ENCODE results near the gene TTF1. TPM values are rescaled to one million over a fixed set of nuclear protein-coding genes. Genes with fewer than 3 reads are reported as not detected.

TTF1 gene
- total RNA-seq, 1 experiment from 2014 or later, result 26.9 TPM

DNA sequence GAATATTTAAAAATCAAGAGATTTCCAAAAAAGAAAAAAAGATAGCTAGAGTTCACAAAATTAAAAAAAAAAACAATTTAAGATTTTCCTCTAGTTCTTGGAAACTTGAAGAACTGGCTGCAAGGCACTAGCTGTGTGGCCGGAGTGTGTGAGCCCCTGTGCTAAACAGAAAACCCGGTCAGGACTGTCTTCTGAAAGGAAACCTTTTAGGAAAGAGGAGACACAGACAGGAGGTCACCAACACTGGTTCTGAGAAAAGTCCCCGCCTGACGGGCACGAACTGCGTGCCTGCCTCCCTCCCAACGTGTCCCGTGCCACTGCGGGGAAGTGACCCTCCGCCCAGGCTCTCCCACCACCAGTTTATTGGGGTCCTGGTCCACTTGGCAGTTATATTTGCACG lies 15.2 kb downstream of the TTF1 start:
- H4K91ac ChIP-seq (ENCODE audit: insufficient read length, low read depth, low read length), result no peak overlapping the region
- H3K4me2 ChIP-seq (ENCODE audit: insufficient read depth, insufficient read length, low read length), result no peak overlapping the region
- H3K27me3 Mint-ChIP-seq (ENCODE audit: low read depth), result no peaks in the 10 kb centered on the region
- H3K79me1 ChIP-seq (ENCODE audit: insufficient read depth, low read depth, low read length, poor library complexity, severe bottlenecking), result no peaks in the 10 kb centered on the region
- no peaks in the 10 kb centered on the region for H3K4me1 Mint-ChIP-seq
- H3K36me3 Mint-ChIP-seq (ENCODE audit: insufficient read depth in 1 of 3, low read depth in 3 of 3), result peaks cover 44 to 90% (median 88%) of the 10 kb centered on the region in 3 experiments; a peak in 6 of 7 replicates
- TF ChIP-seq, protein P1, sequence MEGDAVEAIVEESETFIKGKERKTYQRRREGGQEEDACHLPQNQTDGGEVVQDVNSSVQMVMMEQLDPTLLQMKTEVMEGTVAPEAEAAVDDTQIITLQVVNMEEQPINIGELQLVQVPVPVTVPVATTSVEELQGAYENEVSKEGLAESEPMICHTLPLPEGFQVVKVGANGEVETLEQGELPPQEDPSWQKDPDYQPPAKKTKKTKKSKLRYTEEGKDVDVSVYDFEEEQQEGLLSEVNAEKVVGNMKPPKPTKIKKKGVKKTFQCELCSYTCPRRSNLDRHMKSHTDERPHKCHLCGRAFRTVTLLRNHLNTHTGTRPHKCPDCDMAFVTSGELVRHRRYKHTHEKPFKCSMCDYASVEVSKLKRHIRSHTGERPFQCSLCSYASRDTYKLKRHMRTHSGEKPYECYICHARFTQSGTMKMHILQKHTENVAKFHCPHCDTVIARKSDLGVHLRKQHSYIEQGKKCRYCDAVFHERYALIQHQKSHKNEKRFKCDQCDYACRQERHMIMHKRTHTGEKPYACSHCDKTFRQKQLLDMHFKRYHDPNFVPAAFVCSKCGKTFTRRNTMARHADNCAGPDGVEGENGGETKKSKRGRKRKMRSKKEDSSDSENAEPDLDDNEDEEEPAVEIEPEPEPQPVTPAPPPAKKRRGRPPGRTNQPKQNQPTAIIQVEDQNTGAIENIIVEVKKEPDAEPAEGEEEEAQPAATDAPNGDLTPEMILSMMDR (conservative IDR thresholded peaks at IDR 0.05), result no peak
- no peaks in the 10 kb centered on the region for H3K23me2 ChIP-seq (ENCODE audit: insufficient read length, low read depth, low read length, poor library complexity, severe bottlenecking)
- no peak overlapping the region for H3K4me3 Mint-ChIP-seq
- DNase-seq, result no peak
- H3T11ph ChIP-seq (ENCODE audit: low read length), result no peak overlapping the region
- H2BK120ac ChIP-seq (ENCODE audit: low read depth, low read length, poor library complexity, severe bottlenecking), result no peak overlapping the region
- H4K20me1 ChIP-seq (ENCODE audit: control insufficient read depth, insufficient read depth, insufficient read length), result no peaks in the 10 kb centered on the region
- H3K4ac ChIP-seq (ENCODE audit: low read depth, low read length), result no peak overlapping the region
- H2BK12ac ChIP-seq (ENCODE audit: insufficient read length, low read depth, low read length), result no peak overlapping the region
- H2BK20ac ChIP-seq (ENCODE audit: low read depth, low read length, poor library complexity, severe bottlenecking), result no peak overlapping the region
- H3K27me3 ChIP-seq (ENCODE audit: insufficient read depth, low read length), result no peaks in the 10 kb centered on the region
- H3K79me2 ChIP-seq (ENCODE audit: insufficient read depth, low read length), result no peaks in the 10 kb centered on the region
- no CpG with 5 or more reads among the region's 11 CpGs for WGBS (ENCODE audit: extremely low coverage, insufficient read length, low lambda C conversion rate)
- no peaks in the 10 kb centered on the region for H3K9me3 ChIP-seq (ENCODE audit: control insufficient read depth, low read depth, low read length)
- no peak overlapping the region for H3K18ac ChIP-seq (ENCODE audit: insufficient read length, low read depth, low read length)
- H3K56ac ChIP-seq (ENCODE audit: insufficient read length, low read depth, low read length), result no peak overlapping the region
- H4K8ac ChIP-seq (replicated peaks; ENCODE audit: insufficient read length, low read depth, low read length), result no peak overlapping the region
- H2BK15ac ChIP-seq (ENCODE audit: low read depth, low read length), result no peak overlapping the region
- no peak overlapping the region for H2AK5ac ChIP-seq (ENCODE audit: insufficient read length, low read length)
- no peak overlapping the region for H2AFZ ChIP-seq (ENCODE audit: low read length)
- no peak overlapping the region for H3K9ac ChIP-seq (ENCODE audit: extremely low read depth, insufficient read length, low read length)
- no peak overlapping the region for H3K23ac ChIP-seq (ENCODE audit: insufficient read length, low read depth, low read length)
- no peaks in the 10 kb centered on the region for H3K4me1 ChIP-seq (ENCODE audit: insufficient read depth, low read length)
- no peak overlapping the region for H4K5ac ChIP-seq (ENCODE audit: insufficient read length, low read depth, low read length)
- H3K9me3 Mint-ChIP-seq, result no peaks in the 10 kb centered on the region
- H3K27ac ChIP-seq (ENCODE audit: insufficient read length, low read depth, low read length), result no peak overlapping the region
- no peak overlapping the region; a peak in 1 of 7 replicates for H3K27ac Mint-ChIP-seq
- H3K14ac ChIP-seq (ENCODE audit: insufficient read depth, low read length), result no peak overlapping the region
- no peak overlapping the region for H2BK5ac ChIP-seq (ENCODE audit: insufficient read length, low read length)
